H9 (cell line): ENCODE data around the gene CLIP1. TPM values are rescaled to one million over a fixed set of nuclear protein-coding genes. Genes with fewer than 3 reads are reported as not detected.

ENCODE experiments used
- DNase-seq: peaks from one replicate; pipeline ENCODE4 v3.0.0-alpha.2; 2017
- H2AFZ ChIP-seq: one replicate; pipeline ENCODE4 v1.6.1; 2013; ENCODE audit warnings: mild to moderate bottlenecking, low read length, control low read depth, moderate library complexity
- H2AK5ac ChIP-seq: 2 replicates; pipeline ENCODE4 v1.6.1; 2013; ENCODE audit warnings: low read length, control low read depth, mixed read lengths; ENCODE audit not compliant: insufficient read length
- H2BK120ac ChIP-seq: one replicate; pipeline ENCODE4 v1.6.1; 2013; ENCODE audit warnings: low read depth, mild to moderate bottlenecking, low read length, control low read depth, inconsistent platforms; ENCODE audit not compliant: poor library complexity, severe bottlenecking
- H2BK12ac ChIP-seq: 2 replicates; pipeline ENCODE4 v1.6.1; 2013; ENCODE audit warnings: low read length, control low read depth, mixed read lengths, low read depth; ENCODE audit not compliant: insufficient read length
- H2BK15ac ChIP-seq: 2 replicates; pipeline ENCODE4 v1.6.1; 2013; ENCODE audit warnings: low read depth, low read length, control low read depth
- H2BK20ac ChIP-seq: one replicate; pipeline ENCODE4 v1.6.1; 2013; ENCODE audit warnings: low read depth, mild to moderate bottlenecking, low read length, control low read depth, inconsistent platforms; ENCODE audit not compliant: poor library complexity, severe bottlenecking
- H2BK5ac ChIP-seq: 2 replicates; pipeline ENCODE4 v1.6.1; 2013; ENCODE audit warnings: low read length, control low read depth, mixed read lengths; ENCODE audit not compliant: insufficient read length
- H3K14ac ChIP-seq: 2 replicates; pipeline ENCODE4 v1.6.1; 2013; ENCODE audit warnings: low read length, control low read depth; ENCODE audit not compliant: insufficient read depth
- H3K18ac ChIP-seq: 2 replicates; pipeline ENCODE4 v1.6.1; 2013; ENCODE audit warnings: low read depth, mild to moderate bottlenecking, mixed read lengths, low read length, control low read depth; ENCODE audit not compliant: insufficient read length
- H3K23ac ChIP-seq: 2 replicates; pipeline ENCODE4 v1.6.1; 2013; ENCODE audit warnings: low read length, control low read depth, mixed read lengths, low read depth; ENCODE audit not compliant: insufficient read length
- H3K23me2 ChIP-seq: 2 replicates; pipeline ENCODE4 v1.6.1; 2013; ENCODE audit warnings: low read depth, mild to moderate bottlenecking, mixed read lengths, low read length, control low read depth; ENCODE audit not compliant: insufficient read length, poor library complexity, severe bottlenecking
- H3K27ac ChIP-seq: 2 replicates; pipeline ENCODE4 v1.5.1; 2013; ENCODE audit warnings: low read length, control low read depth, mixed read lengths, low read depth; ENCODE audit not compliant: insufficient read length
- H3K27me3 ChIP-seq: 2 replicates; pipeline ENCODE4 v1.6.1; 2013; ENCODE audit warnings: low read length, control low read depth, inconsistent platforms; ENCODE audit not compliant: insufficient read depth
- H3K4ac ChIP-seq: 2 replicates; pipeline ENCODE4 v1.6.1; 2013; ENCODE audit warnings: low read depth, mild to moderate bottlenecking, control low read depth, inconsistent platforms, low read length, moderate library complexity
- H3K4me1 ChIP-seq: 2 replicates; pipeline ENCODE4 v1.6.1; 2013; ENCODE audit warnings: low read length, control low read depth, inconsistent platforms; ENCODE audit not compliant: insufficient read depth
- H3K4me2 ChIP-seq: 2 replicates; pipeline ENCODE4 v1.6.1; 2013; ENCODE audit warnings: low read length, control low read depth, mixed read lengths; ENCODE audit not compliant: insufficient read length, insufficient read depth
- H3K56ac ChIP-seq: 2 replicates; pipeline ENCODE4 v1.6.1; 2013; ENCODE audit warnings: low read depth, mild to moderate bottlenecking, mixed read lengths, low read length, control low read depth; ENCODE audit not compliant: insufficient read length
- H3K79me1 ChIP-seq: 2 replicates; pipeline ENCODE4 v1.6.1; 2013; ENCODE audit warnings: low read depth, mild to moderate bottlenecking, moderate library complexity, low read length, control low read depth, inconsistent platforms; ENCODE audit not compliant: insufficient read depth, poor library complexity, severe bottlenecking
- H3K79me2 ChIP-seq: 2 replicates; pipeline ENCODE4 v1.6.1; 2013; ENCODE audit warnings: low read length, control low read depth, inconsistent platforms; ENCODE audit not compliant: insufficient read depth
- H3K9ac ChIP-seq: 2 replicates; pipeline ENCODE4 v1.6.1; 2013; ENCODE audit warnings: low read length, control low read depth, mixed read lengths; ENCODE audit not compliant: insufficient read length; ENCODE audit errors: extremely low read depth
- H3K9me3 ChIP-seq: one replicate; pipeline ENCODE4 v1.6.1; 2013; ENCODE audit warnings: low read depth, low read length, inconsistent platforms; ENCODE audit not compliant: control insufficient read depth
- H3T11ph ChIP-seq: one replicate; pipeline ENCODE4 v1.6.1; 2013; ENCODE audit warnings: mild to moderate bottlenecking, low read length, control low read depth, inconsistent platforms
- H4K20me1 ChIP-seq: one replicate; pipeline ENCODE4 v1.6.1; 2013; ENCODE audit not compliant: control insufficient read depth, insufficient read length, insufficient read depth
- H4K5ac ChIP-seq: 2 replicates; pipeline ENCODE4 v1.6.1; 2013; ENCODE audit warnings: low read depth, mild to moderate bottlenecking, mixed read lengths, low read length, control low read depth; ENCODE audit not compliant: insufficient read length
- H4K8ac ChIP-seq: replicated peaks from 2 replicates; pipeline ENCODE4 v1.6.1; 2013; ENCODE audit warnings: low read length, control low read depth, mixed read lengths, low read depth; ENCODE audit not compliant: insufficient read length
- H4K91ac ChIP-seq: 2 replicates; pipeline ENCODE4 v1.6.1; 2013; ENCODE audit warnings: low read depth, mild to moderate bottlenecking, moderate library complexity, mixed read lengths, low read length, control low read depth; ENCODE audit not compliant: insufficient read length
- H3K27ac Mint-ChIP-seq, 3 experiments: 2 replicates in 2 of 3; 3 replicates in 1 of 3; pipeline ENCODE4 v1.8.0; 2020 to 2021; ENCODE audit warnings: mixed read lengths in 3 of 3, mild to moderate bottlenecking in 1 of 3, moderate library complexity in 1 of 3
- H3K27me3 Mint-ChIP-seq: 2 replicates; pipeline ENCODE4 v1.8.0; 2021; ENCODE audit warnings: low read depth, mild to moderate bottlenecking, moderate library complexity, mixed read lengths
- H3K36me3 Mint-ChIP-seq, 3 experiments: 2 replicates in 2 of 3; 3 replicates in 1 of 3; pipeline ENCODE4 v1.8.0; 2020 to 2021; ENCODE audit warnings: low read depth in 3 of 3, mixed read lengths in 3 of 3; ENCODE audit not compliant: insufficient read depth in 1 of 3
- H3K4me1 Mint-ChIP-seq, 2 experiments: 2 replicates each; pipeline ENCODE4 v1.8.0; 2020; ENCODE audit warnings: mixed read lengths in 2 of 2
- H3K4me3 Mint-ChIP-seq, 2 experiments: 2 replicates in 1 of 2; 3 replicates in 1 of 2; pipeline ENCODE4 v1.8.0; 2020 to 2021; ENCODE audit warnings: mild to moderate bottlenecking in 2 of 2, mixed read lengths in 2 of 2, moderate library complexity in 1 of 2
- H3K9me3 Mint-ChIP-seq, 2 experiments: 2 replicates in 1 of 2; 3 replicates in 1 of 2; pipeline ENCODE4 v1.8.0; 2020; ENCODE audit warnings: mild to moderate bottlenecking in 2 of 2, mixed read lengths in 2 of 2, moderate library complexity in 1 of 2
- WGBS: extraction: QIAGEN DNeasy Blood & Tissue Kit; methylation state at CpG from one replicate; pipeline ENCODE4 v1.1.7; 2013; ENCODE audit warnings: missing lambda C conversion rate, low lambda C conversion rate, mixed read lengths; ENCODE audit not compliant: insufficient read length; ENCODE audit errors: extremely low coverage; 5-methylcytosine and 5-hydroxymethylcytosine counted together
- total RNA-seq: library from RNA; stranded (reverse); gene quantifications from 2 replicates; pipeline ENCODE4 v1.2.1, GENCODE V29; 2021
- TF ChIP-seq, protein P1 (sequence below): fragments of 200-600 bp; sonication (generic); conservative IDR thresholded peaks from 3 replicates; pipeline ENCODE4 v1.8.0; 2021; ENCODE audit warnings: antibody characterized with exemption, mild to moderate bottlenecking

CLIP1 gene
- total RNA-seq, 1 experiment from 2014 or later: 23.6 TPM

DNA sequence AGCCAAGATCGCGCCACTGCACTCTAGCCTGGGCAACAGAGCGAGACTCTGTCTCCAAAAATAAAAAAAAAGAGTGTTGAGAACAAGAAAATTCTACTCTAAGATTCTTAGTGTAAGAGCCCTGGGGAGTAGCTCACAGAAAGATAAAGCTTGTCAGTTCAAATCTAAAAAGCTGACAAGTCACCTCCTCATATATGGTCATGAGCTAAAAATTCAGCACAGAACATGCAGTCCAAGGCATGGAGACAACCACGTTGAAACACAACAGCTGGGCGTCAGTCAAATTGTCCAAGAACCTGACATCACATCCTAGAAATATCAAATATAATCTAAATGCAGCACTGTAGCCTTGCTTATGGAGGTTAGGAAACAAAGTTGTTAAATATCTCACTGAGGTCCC, 47.8 kb downstream of the CLIP1 start:
- H3K4me3 Mint-ChIP-seq: no peak overlapping the region
- H2AK5ac ChIP-seq: no peak overlapping the region
- H3K4me1 Mint-ChIP-seq: no peaks in the 10 kb centered on the region
- H4K5ac ChIP-seq: no peak overlapping the region
- no peak overlapping the region for H3K4me2 ChIP-seq
- H3K27me3 Mint-ChIP-seq: no peaks in the 10 kb centered on the region
- H3K27ac Mint-ChIP-seq: no peak overlapping the region
- H2BK120ac ChIP-seq: no peak overlapping the region
- no peaks in the 10 kb centered on the region for H4K20me1 ChIP-seq
- H2AFZ ChIP-seq: no peak overlapping the region
- H3K79me2 ChIP-seq: no peaks in the 10 kb centered on the region
- H3K9me3 Mint-ChIP-seq: no peaks in the 10 kb centered on the region
- H3K23ac ChIP-seq: no peak overlapping the region
- no peak overlapping the region for H4K91ac ChIP-seq
- H3K9ac ChIP-seq: no peak overlapping the region
- no peak overlapping the region for H2BK20ac ChIP-seq
- no peak overlapping the region for H2BK5ac ChIP-seq
- H3K36me3 Mint-ChIP-seq: peaks cover 8 to 23% (median 13%) of the 10 kb centered on the region in 3 experiments; a peak in 6 of 7 replicates
- no peaks in the 10 kb centered on the region for H3K4me1 ChIP-seq
- H3K27ac ChIP-seq: no peak overlapping the region
- H3K18ac ChIP-seq: no peak overlapping the region
- no peak overlapping the region for H2BK15ac ChIP-seq
- no peaks in the 10 kb centered on the region for H3K23me2 ChIP-seq
- no peak overlapping the region for H3K4ac ChIP-seq
- H3K56ac ChIP-seq: no peak overlapping the region
- no peaks in the 10 kb centered on the region for H3K79me1 ChIP-seq
- no peaks in the 10 kb centered on the region for H3K27me3 ChIP-seq
- no peak overlapping the region for H3K14ac ChIP-seq
- H3K9me3 ChIP-seq: no peaks in the 10 kb centered on the region
- no peak overlapping the region for H3T11ph ChIP-seq
- WGBS: no CpG with 5 or more reads among the region's 5 CpGs
- DNase-seq: no peak
- H4K8ac ChIP-seq: no peak overlapping the region
- TF ChIP-seq, protein P1, sequence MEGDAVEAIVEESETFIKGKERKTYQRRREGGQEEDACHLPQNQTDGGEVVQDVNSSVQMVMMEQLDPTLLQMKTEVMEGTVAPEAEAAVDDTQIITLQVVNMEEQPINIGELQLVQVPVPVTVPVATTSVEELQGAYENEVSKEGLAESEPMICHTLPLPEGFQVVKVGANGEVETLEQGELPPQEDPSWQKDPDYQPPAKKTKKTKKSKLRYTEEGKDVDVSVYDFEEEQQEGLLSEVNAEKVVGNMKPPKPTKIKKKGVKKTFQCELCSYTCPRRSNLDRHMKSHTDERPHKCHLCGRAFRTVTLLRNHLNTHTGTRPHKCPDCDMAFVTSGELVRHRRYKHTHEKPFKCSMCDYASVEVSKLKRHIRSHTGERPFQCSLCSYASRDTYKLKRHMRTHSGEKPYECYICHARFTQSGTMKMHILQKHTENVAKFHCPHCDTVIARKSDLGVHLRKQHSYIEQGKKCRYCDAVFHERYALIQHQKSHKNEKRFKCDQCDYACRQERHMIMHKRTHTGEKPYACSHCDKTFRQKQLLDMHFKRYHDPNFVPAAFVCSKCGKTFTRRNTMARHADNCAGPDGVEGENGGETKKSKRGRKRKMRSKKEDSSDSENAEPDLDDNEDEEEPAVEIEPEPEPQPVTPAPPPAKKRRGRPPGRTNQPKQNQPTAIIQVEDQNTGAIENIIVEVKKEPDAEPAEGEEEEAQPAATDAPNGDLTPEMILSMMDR: no peak
- H2BK12ac ChIP-seq: no peak overlapping the region
